Pancreas (tissue), 10 donors: ENCODE data around the gene FAHD2A. TPM values are rescaled to one million over a fixed set of nuclear protein-coding genes. Genes with fewer than 3 reads are reported as not detected.

ENCODE experiments used
- ATAC-seq, 4 donors: fragments of 200-7000 bp; cut with Tn5 transposase; one replicate each; pipeline versions ENCODE4 v1.8.0 to v1.9.1; 2020; ENCODE audit warnings: mild to moderate bottlenecking in 4 of 4, moderate library complexity in 4 of 4
- DNase-seq, 6 donors: peaks; one replicate each; pipeline ENCODE4 v3.0.0-alpha.2; 2020
- FAIRE-seq: peaks from 2 replicates; lab custom pipeline; 2012; peaks lifted over from hg19 to GRCh38; lab: Jason Lieb, UNC
- H3K27ac ChIP-seq, 4 donors: fragments of 200-600 bp; sonication (generic); 1 replicate in 3 of 4; 2 replicates in 1 of 4; pipeline versions ENCODE4 v1.5.0 to v1.8.0; 2020
- H3K27me3 ChIP-seq, 4 donors: fragments of 200-600 bp; one replicate each; pipeline ENCODE4 v1.8.0; 2021
- H3K36me3 ChIP-seq, 3 donors: fragments of 200-600 bp; sonication (generic) in 1 of 3; one replicate each; pipeline versions ENCODE4 v1.5.0 to v1.8.0; 2020 to 2021
- H3K4me1 ChIP-seq, 3 donors: fragments of 200-600 bp; one replicate each; pipeline ENCODE4 v1.8.0; 2021
- H3K4me3 ChIP-seq, 4 donors: fragments of 200-600 bp; sonication (generic) in 2 of 4; one replicate each; pipeline versions ENCODE4 v1.5.0 to v1.8.0; 2020 to 2021
- H3K9me3 ChIP-seq, 4 donors: fragments of 200-600 bp; one replicate each; pipeline ENCODE4 v1.8.0; 2021
- CTCF ChIP-seq, 4 donors: fragments of 200-600 bp; sonication (generic) in 3 of 4; IDR thresholded peaks; one replicate each; pipeline versions ENCODE4 v1.5.0 to v1.8.0; 2021; ENCODE audit warnings: antibody characterized with exemption in 4 of 4
- WGBS, 2 donors: extraction: QIAGEN DNeasy Blood & Tissue Kit; methylation state at CpG; one replicate each; pipeline ENCODE4 v1.1.7; 2013; 5-methylcytosine and 5-hydroxymethylcytosine counted together
- intact Hi-C, 3 donors: fragments of 100-400 bp; cut with DNase I; formaldehyde crosslinking; loops; one replicate each; pipeline versions ENCODE4 v1.11.1 to v1.14.2; 2022
- polyA plus RNA-seq, 2 donors: library from polyadenylated mRNA; stranded (reverse); fragments of 200-250 nt; gene quantifications; one replicate each; pipeline ENCODE4 v1.2.3, GENCODE V29; 2013
- total RNA-seq, 6 donors: library from RNA; stranded (reverse); fragmentation: NEBNext Ultra II Directional in 4 of 6; extraction: Animal tissue kit (Norgen Biotek cat#: 25700) in 4 of 6; gene quantifications; one replicate each; pipeline versions ENCODE4 v1.2.1 to v1.2.4, GENCODE V29; 2021 to 2023
- donor health status: healthy with polysubstance abuse.
- donor health status: DM: no; HTN: no; CAD: no; lungs with moderate emphysema.
- donor health status: DM: no; HTN: no; CAD: no.
- donor health status: control.
- donor health status: control.
- donor health status: Bipolar disorder and iron deficiency.
- donor health status: DM: yes; HTN: yes; CAD: no.
- donor health status: DM: no; HTN: no; CAD: no.
- donor health status: DM: no; HTN: no; CAD: no.
- donor health status: DM: yes; HTN: yes; CAD: no.

Gene FAHD2A
- total and polyA plus RNA-seq, 8 donors, result 15.4 to 22.2 (median 18.3) TPM

GRCh38 chr2:95372845-95373244 is 29.7 kb upstream of the FAHD2A start:
- no peak for FAIRE-seq
- DNase-seq, result peak in 2 of 6 donors; percentile 3 to 28
- no peak overlapping the region for H3K27ac ChIP-seq
- H3K9me3 ChIP-seq, result no peaks in the 10 kb centered on the region
- H3K4me3 ChIP-seq, result no peak overlapping the region
- WGBS, 2 donors, result 89 to 90% methylated on average over 8 of the region's 8 CpGs
- intact Hi-C loops, result no loop called here
- ATAC-seq, result no peak
- no peaks in the 10 kb centered on the region for H3K27me3 ChIP-seq
- no peaks in the 10 kb centered on the region for H3K36me3 ChIP-seq
- no peaks in the 10 kb centered on the region for H3K4me1 ChIP-seq
- no peak for TF ChIP-seq CTCF (IDR thresholded peaks at IDR 0.05)

GRCh38 chr2:95374029-95374428 is 28.5 kb upstream of the FAHD2A start:
- H3K27ac ChIP-seq, result no peak overlapping the region
- H3K4me3 ChIP-seq, result no peak overlapping the region
- H3K4me1 ChIP-seq, result no peaks in the 10 kb centered on the region
- DNase-seq, result no peak
- no peaks in the 10 kb centered on the region for H3K36me3 ChIP-seq
- FAIRE-seq, result no peak
- H3K9me3 ChIP-seq, result no peaks in the 10 kb centered on the region
- ATAC-seq, result no peak
- WGBS, 2 donors, result 90 to 92% methylated on average over 6 of the region's 6 CpGs
- no peak for TF ChIP-seq CTCF (IDR thresholded peaks at IDR 0.05)
- no peaks in the 10 kb centered on the region for H3K27me3 ChIP-seq
- intact Hi-C loops, result no loop called here

- Histone ChIP-seq H3K27me3 (no peaks in the 10 kb centered on the region), H3K9me3 (no peaks in the 10 kb centered on the region), H3K27ac (no peak overlapping the region), H3K36me3 (no peaks in the 10 kb centered on the region), H3K4me1 (no peaks in the 10 kb centered on the region), H3K4me3 (no peak overlapping the region)
- no peak for FAIRE-seq
- WGBS, 2 donors, result 85 to 90% methylated on average over 11 of the region's 11 CpGs
- intact Hi-C loops, result no loop called here
- TF ChIP-seq CTCF (IDR thresholded peaks at IDR 0.05), result no peak
- no peak for ATAC-seq
- DNase-seq, result peak in 1 of 6 donors; percentile 43
Observed at GRCh38 chr2:95374451-95374920, 28.0 kb upstream of the FAHD2A start.

GRCh38 chr2:95374921-95375471 is 27.5 kb upstream of the FAHD2A start:
- no peak for TF ChIP-seq CTCF (IDR thresholded peaks at IDR 0.05)
- DNase-seq (peak in 1 of 6 donors; percentile 8), FAIRE-seq (no peak), ATAC-seq (no peak)
- H3K27ac ChIP-seq, result no peak overlapping the region
- intact Hi-C loops, result no loop called here
- WGBS, 2 donors, result 85 to 89% methylated on average over 15 of the region's 15 CpGs
- no peaks in the 10 kb centered on the region for H3K36me3 ChIP-seq
- H3K27me3 ChIP-seq, result no peaks in the 10 kb centered on the region
- H3K4me1 ChIP-seq, result no peaks in the 10 kb centered on the region
- no peak overlapping the region for H3K4me3 ChIP-seq
- H3K9me3 ChIP-seq, result no peaks in the 10 kb centered on the region

- intact Hi-C loops, result no loop called here
- H3K27ac ChIP-seq, result no peak overlapping the region
- H3K27me3 ChIP-seq, result no peaks in the 10 kb centered on the region
- no peaks in the 10 kb centered on the region for H3K36me3 ChIP-seq
- FAIRE-seq (no peak), DNase-seq (peak in 1 of 6 donors; percentile 7), ATAC-seq (no peak)
- TF ChIP-seq CTCF (IDR thresholded peaks at IDR 0.05), result no peak
- WGBS, 2 donors, result 85 to 89% methylated on average over 21 of the region's 21 CpGs
- no peak overlapping the region for H3K4me3 ChIP-seq
- no peaks in the 10 kb centered on the region for H3K9me3 ChIP-seq
- no peaks in the 10 kb centered on the region for H3K4me1 ChIP-seq
Observed at GRCh38 chr2:95375532-95376150, 26.9 kb upstream of the FAHD2A start.
